HepG2 (cell line): ENCODE measurements around the gene TXNDC9. TPM values are rescaled to one million over a fixed set of nuclear protein-coding genes. Genes with fewer than 3 reads are reported as not detected.

ENCODE experiments used
- HMG20A ChIP-seq: IDR thresholded peaks from 2 replicates; pipeline ENCODE4 v1.6.1; 2016; ENCODE audit warnings: borderline replicate concordance
- HNRNPH1 ChIP-seq: fragments of 200-400 bp; formaldehyde crosslinking; optimal IDR thresholded peaks from 2 replicates; pipeline ENCODE3; 2017; ENCODE audit warnings: mild to moderate bottlenecking, low read depth, low read length
- MAX ChIP-seq: IDR thresholded peaks from 2 replicates; pipeline ENCODE4 v1.6.1; 2012; ENCODE audit warnings: inconsistent platforms
- MXD3 ChIP-seq: IDR thresholded peaks from 2 replicates; pipeline ENCODE4 v1.6.1; 2016; ENCODE audit warnings: mild to moderate bottlenecking, missing biosample characterization, missing genetic modification reagents
- PHB2 ChIP-seq: fragments of 450-650 bp; IDR thresholded peaks from 2 replicates; pipeline ENCODE4 v1.6.1; 2018; ENCODE audit not compliant: partially characterized antibody
- PPARG ChIP-seq: conservative IDR thresholded peaks from 2 replicates; pipeline ENCODE4 v1.6.1; 2016; ENCODE audit warnings: missing biosample characterization, missing genetic modification reagents
- ZBED4 ChIP-seq: sonication (generic); formaldehyde crosslinking; IDR thresholded peaks from 2 replicates; pipeline ENCODE4 v1.4.0; 2020; ENCODE audit warnings: missing genetic modification reagents, borderline replicate concordance
- ZBTB7A ChIP-seq: sonication (generic); formaldehyde crosslinking; IDR thresholded peaks from 2 replicates; pipeline ENCODE4 v1.8.0; 2022; ENCODE audit warnings: mild to moderate bottlenecking, missing genetic modification reagents
- ZNF777 ChIP-seq: sonication (generic); formaldehyde crosslinking; IDR thresholded peaks from 2 replicates; pipeline ENCODE4 v1.4.0; 2020; ENCODE audit warnings: missing genetic modification reagents
- polyA plus RNA-seq, 8 experiments: library from polyadenylated mRNA; depleted of rRNA in 3 of 8; stranded (reverse) in 7 of 8; unstranded in 1 of 8; fragments of >200 nt; fragmentation: Illumina TruSeq in 4 of 8; extraction: Trizol in 4 of 8; gene quantifications; 2 replicates each; pipeline versions ENCODE4 v1.2.1 to v1.2.3, GENCODE V29; 2011 to 2016; ENCODE audit warnings: low read depth in 4 of 8, missing spikeins in 1 of 8, mixed read lengths in 1 of 8; ENCODE audit not compliant: insufficient read depth in 1 of 8
- total RNA-seq, 5 experiments: library from RNA; depleted of rRNA; stranded (reverse); fragments of >200 nt; fragmentation: Illumina TruSeq; extraction: Trizol; gene quantifications; 2 replicates each; pipeline ENCODE4 v1.2.3, GENCODE V29; 2016; ENCODE audit warnings: low read depth in 1 of 5
- TF ChIP-seq, protein P1 (sequence below): sonication (generic); formaldehyde crosslinking; conservative IDR thresholded peaks from 2 replicates; pipeline ENCODE4 v1.8.0; 2022; ENCODE audit warnings: missing genetic modification reagents
- TF ChIP-seq, protein P2 (sequence below): sonication (generic); formaldehyde crosslinking; IDR thresholded peaks from 2 replicates; pipeline ENCODE4 v1.5.0; 2020; ENCODE audit warnings: mild to moderate bottlenecking, low read depth, missing genetic modification reagents, borderline replicate concordance
- TF ChIP-seq, protein P3 (sequence below): sonication (generic); formaldehyde crosslinking; IDR thresholded peaks from 2 replicates; pipeline ENCODE4 v1.4.0; 2020; ENCODE audit warnings: missing genetic modification reagents
- TF ChIP-seq, protein P4 (sequence below): sonication (generic); formaldehyde crosslinking; IDR thresholded peaks from 2 replicates; pipeline ENCODE4 v1.4.0; 2020; ENCODE audit warnings: mild to moderate bottlenecking, missing genetic modification reagents
- TF ChIP-seq, protein P5 (sequence below): IDR thresholded peaks from 2 replicates; pipeline ENCODE4 v1.6.1; 2016; ENCODE audit warnings: mild to moderate bottlenecking

Gene TXNDC9
- total and polyA plus RNA-seq, 2 of the 13 experiments (the other 11 are each of a cell fraction or from before 2014, with no cell fraction given) = 35.2 to 94.6 TPM

DNA sequence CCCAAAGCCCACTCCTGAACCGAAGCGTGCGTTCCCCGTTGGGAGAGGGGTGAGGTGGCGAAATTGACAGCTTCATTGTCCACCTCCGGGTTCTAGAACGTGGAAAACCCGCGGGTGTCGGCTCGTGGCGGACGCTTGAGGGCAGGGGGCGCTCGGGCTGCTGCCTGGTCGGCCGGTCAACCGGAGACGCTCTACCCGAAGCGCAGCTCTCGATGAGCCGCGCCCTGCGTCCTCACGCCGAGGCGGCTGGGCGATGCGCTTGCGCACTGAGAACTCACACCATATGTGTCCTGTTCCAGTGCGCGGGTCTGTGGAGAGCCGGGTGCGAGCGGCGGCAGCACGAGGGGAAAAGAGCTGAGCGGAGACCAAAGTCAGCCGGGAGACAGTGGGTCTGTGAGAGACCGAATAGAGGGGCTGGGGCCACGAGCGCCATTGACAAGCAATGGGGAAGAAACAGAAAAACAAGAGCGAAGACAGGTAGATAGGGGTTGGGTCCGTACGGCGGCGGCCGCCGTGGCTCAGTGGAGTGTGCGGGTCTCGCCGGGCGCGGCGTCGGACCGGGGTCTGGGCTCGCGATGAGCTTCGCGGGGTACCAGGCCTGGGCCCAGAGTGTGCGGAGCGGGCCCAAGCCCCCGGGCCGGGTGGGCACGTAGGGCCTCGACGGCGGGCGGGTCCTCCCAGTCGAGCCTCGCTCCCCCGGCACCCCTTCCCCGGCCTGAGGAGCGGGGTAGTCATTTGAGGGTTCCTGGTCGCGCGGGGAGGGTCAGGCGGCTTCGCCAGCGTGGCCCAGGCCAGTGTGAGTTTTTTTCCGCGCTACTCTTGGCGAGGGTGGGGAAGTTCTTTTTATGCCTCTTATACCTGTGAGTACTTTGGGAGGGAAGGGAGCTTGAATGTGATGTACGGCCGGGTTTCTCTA, 1.2 kb upstream of the TXNDC9 start, which contains the start of gene EIF5B (continued):
- TF ChIP-seq, protein P1, sequence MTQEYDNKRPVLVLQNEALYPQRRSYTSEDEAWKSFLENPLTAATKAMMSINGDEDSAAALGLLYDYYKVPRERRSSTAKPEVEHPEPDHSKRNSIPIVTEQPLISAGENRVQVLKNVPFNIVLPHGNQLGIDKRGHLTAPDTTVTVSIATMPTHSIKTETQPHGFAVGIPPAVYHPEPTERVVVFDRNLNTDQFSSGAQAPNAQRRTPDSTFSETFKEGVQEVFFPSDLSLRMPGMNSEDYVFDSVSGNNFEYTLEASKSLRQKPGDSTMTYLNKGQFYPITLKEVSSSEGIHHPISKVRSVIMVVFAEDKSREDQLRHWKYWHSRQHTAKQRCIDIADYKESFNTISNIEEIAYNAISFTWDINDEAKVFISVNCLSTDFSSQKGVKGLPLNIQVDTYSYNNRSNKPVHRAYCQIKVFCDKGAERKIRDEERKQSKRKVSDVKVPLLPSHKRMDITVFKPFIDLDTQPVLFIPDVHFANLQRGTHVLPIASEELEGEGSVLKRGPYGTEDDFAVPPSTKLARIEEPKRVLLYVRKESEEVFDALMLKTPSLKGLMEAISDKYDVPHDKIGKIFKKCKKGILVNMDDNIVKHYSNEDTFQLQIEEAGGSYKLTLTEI = no peak
- TF ChIP-seq PPARG (CRISPR knock-in tag) (0 out of 2 replicates have a peak, but pooled peaks have one; percentile 42), MXD3 (peak; percentile 94; the same call in 1 of the 2 replicates), HNRNPH1 (no peak), ZNF777 (CRISPR knock-in tag) (peak; percentile 88), PHB2 (no peak), MAX (peak; percentile 94), HMG20A (CRISPR knock-in tag) (0 out of 2 replicates have a peak, but pooled peaks have one; percentile 34), ZBED4 (peak; percentile 65), ZBTB7A (CRISPR knock-in tag) (no peak)
- TF ChIP-seq, protein P2, sequence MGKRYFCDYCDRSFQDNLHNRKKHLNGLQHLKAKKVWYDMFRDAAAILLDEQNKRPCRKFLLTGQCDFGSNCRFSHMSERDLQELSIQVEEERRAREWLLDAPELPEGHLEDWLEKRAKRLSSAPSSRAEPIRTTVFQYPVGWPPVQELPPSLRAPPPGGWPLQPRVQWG (CRISPR knock-in tag) = no peak
- TF ChIP-seq, protein P3, sequence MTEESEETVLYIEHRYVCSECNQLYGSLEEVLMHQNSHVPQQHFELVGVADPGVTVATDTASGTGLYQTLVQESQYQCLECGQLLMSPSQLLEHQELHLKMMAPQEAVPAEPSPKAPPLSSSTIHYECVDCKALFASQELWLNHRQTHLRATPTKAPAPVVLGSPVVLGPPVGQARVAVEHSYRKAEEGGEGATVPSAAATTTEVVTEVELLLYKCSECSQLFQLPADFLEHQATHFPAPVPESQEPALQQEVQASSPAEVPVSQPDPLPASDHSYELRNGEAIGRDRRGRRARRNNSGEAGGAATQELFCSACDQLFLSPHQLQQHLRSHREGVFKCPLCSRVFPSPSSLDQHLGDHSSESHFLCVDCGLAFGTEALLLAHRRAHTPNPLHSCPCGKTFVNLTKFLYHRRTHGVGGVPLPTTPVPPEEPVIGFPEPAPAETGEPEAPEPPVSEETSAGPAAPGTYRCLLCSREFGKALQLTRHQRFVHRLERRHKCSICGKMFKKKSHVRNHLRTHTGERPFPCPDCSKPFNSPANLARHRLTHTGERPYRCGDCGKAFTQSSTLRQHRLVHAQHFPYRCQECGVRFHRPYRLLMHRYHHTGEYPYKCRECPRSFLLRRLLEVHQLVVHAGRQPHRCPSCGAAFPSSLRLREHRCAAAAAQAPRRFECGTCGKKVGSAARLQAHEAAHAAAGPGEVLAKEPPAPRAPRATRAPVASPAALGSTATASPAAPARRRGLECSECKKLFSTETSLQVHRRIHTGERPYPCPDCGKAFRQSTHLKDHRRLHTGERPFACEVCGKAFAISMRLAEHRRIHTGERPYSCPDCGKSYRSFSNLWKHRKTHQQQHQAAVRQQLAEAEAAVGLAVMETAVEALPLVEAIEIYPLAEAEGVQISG (CRISPR knock-in tag) = peak; percentile 99
- TF ChIP-seq, protein P4, sequence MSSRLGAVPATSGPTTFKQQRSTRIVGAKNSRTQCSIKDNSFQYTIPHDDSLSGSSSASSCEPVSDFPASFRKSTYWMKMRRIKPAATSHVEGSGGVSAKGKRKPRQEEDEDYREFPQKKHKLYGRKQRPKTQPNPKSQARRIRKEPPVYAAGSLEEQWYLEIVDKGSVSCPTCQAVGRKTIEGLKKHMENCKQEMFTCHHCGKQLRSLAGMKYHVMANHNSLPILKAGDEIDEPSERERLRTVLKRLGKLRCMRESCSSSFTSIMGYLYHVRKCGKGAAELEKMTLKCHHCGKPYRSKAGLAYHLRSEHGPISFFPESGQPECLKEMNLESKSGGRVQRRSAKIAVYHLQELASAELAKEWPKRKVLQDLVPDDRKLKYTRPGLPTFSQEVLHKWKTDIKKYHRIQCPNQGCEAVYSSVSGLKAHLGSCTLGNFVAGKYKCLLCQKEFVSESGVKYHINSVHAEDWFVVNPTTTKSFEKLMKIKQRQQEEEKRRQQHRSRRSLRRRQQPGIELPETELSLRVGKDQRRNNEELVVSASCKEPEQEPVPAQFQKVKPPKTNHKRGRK (CRISPR knock-in tag) = no peak
- TF ChIP-seq, protein P5, sequence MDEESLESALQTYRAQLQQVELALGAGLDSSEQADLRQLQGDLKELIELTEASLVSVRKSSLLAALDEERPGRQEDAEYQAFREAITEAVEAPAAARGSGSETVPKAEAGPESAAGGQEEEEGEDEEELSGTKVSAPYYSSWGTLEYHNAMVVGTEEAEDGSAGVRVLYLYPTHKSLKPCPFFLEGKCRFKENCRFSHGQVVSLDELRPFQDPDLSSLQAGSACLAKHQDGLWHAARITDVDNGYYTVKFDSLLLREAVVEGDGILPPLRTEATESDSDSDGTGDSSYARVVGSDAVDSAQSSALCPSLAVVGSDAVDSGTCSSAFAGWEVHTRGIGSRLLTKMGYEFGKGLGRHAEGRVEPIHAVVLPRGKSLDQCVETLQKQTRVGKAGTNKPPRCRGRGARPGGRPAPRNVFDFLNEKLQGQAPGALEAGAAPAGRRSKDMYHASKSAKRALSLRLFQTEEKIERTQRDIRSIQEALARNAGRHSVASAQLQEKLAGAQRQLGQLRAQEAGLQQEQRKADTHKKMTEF (CRISPR knock-in tag) = peak; percentile 84
